ENCODE measurements around the gene CCNF.

DNA sequence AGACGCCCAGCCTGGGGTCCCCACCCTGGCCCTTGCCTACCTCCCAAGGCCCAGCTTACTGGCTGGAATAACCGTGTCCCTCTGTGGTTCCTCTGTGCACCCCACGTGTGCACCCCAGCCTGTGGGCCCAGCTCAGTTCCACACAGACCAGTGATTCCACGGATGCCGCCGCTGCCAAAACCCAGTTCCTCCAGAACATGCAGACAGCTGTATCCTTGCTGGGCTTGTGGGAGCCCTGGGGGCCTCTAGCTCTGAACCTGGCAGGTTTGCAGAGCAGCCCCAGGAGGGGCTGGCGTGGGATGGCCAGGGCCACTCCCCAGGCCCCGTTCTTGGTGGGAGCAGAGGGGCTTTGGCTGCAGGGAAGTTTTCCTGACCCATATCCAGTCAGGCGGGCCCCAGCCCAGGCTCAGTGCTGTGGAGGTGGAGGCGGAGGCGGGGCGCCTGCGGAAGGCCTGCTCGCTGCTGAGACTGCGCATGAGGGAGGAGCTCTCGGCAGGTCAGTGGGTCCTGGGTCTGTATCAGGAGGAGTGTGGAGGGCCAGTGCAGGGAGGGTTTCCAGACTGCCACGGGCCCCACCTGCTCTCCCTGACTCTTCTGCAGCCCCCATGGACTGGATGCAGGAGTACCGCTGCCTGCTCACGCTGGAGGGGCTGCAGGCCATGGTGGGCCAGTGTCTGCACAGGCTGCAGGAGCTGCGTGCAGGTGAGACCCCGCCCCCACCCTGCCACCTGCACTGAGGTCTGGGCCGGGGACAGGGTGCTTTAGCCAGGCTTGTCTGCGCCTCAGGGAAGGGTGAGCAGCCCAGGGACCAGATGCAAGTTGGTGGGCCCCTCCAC lies 33.0 kb downstream of the CCNF start:
- TF ChIP-seq, protein P1, sequence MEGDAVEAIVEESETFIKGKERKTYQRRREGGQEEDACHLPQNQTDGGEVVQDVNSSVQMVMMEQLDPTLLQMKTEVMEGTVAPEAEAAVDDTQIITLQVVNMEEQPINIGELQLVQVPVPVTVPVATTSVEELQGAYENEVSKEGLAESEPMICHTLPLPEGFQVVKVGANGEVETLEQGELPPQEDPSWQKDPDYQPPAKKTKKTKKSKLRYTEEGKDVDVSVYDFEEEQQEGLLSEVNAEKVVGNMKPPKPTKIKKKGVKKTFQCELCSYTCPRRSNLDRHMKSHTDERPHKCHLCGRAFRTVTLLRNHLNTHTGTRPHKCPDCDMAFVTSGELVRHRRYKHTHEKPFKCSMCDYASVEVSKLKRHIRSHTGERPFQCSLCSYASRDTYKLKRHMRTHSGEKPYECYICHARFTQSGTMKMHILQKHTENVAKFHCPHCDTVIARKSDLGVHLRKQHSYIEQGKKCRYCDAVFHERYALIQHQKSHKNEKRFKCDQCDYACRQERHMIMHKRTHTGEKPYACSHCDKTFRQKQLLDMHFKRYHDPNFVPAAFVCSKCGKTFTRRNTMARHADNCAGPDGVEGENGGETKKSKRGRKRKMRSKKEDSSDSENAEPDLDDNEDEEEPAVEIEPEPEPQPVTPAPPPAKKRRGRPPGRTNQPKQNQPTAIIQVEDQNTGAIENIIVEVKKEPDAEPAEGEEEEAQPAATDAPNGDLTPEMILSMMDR (IDR thresholded peaks at IDR 0.05): no peak
- no peak for TF ChIP-seq POLR2A (IDR thresholded peaks at IDR 0.05)
